Measurements from ENCODE around the gene CDYL2.
"Not testable (repeated sequence)": the region's sequence is repeated elsewhere in the genome, so short reads cannot be mapped to it uniquely, and the experiment has no call there.

CDYL2 gene

GRCh38 chr16:80735846-80736245 is 68.6 kb downstream of the CDYL2 start:
- no peak overlapping the region for H3K4me3 ChIP-seq
- no peaks in the 10 kb centered on the region for H4K20me1 ChIP-seq
- H3K9ac ChIP-seq = no peak overlapping the region
- H3K27me3 ChIP-seq = no peaks in the 10 kb centered on the region
- H3K4me2 ChIP-seq = no peak overlapping the region
- no peak for TF ChIP-seq Cebpa-rat (IDR thresholded peaks at IDR 0.05)
- no peaks in the 10 kb centered on the region for H3K4me1 ChIP-seq
- peaks cover 14% of the 10 kb centered on the region for H3K36me3 ChIP-seq
- H3K27ac ChIP-seq = no peak overlapping the region
- peaks cover 26% of the 10 kb centered on the region for H3K9me3 ChIP-seq

GRCh38 chr16:80733407-80733806 is 71.0 kb downstream of the CDYL2 start:
- H3K9me3 ChIP-seq = peaks cover 13% of the 10 kb centered on the region
- H3K9ac ChIP-seq = no peak overlapping the region
- H3K4me1 ChIP-seq = no peaks in the 10 kb centered on the region
- H3K27me3 ChIP-seq = no peaks in the 10 kb centered on the region
- 0 out of 2 replicates have a peak, but pooled peaks cover 4% of the 10 kb centered on the region for H3K36me3 ChIP-seq
- no peak overlapping the region for H3K4me3 ChIP-seq
- no peaks in the 10 kb centered on the region for H4K20me1 ChIP-seq
- H3K4me2 ChIP-seq = no peak overlapping the region
- no peak for TF ChIP-seq Cebpa-rat (IDR thresholded peaks at IDR 0.05)
- no peak overlapping the region for H3K27ac ChIP-seq

- no peaks in the 10 kb centered on the region for H3K4me1 ChIP-seq
- H3K27me3 ChIP-seq = no peaks in the 10 kb centered on the region
- no peak overlapping the region for H3K27ac ChIP-seq
- no peak overlapping the region for H3K9ac ChIP-seq
- no peak overlapping the region for H3K4me3 ChIP-seq
- H4K20me1 ChIP-seq = no peaks in the 10 kb centered on the region
- H3K4me2 ChIP-seq = no peak overlapping the region
- H3K36me3 ChIP-seq = 0 out of 2 replicates have a peak, but pooled peaks cover 4% of the 10 kb centered on the region
- TF ChIP-seq Cebpa-rat (IDR thresholded peaks at IDR 0.05) = no peak
- peaks cover 20% of the 10 kb centered on the region for H3K9me3 ChIP-seq
Measured at GRCh38 chr16:80731915-80732314, 72.5 kb downstream of the CDYL2 start.

- not testable (repeated sequence) for H3K36me3 ChIP-seq, H3K4me1 ChIP-seq, H3K9ac ChIP-seq, H4K20me1 ChIP-seq, H3K27me3 ChIP-seq, H3K27ac ChIP-seq, H3K4me3 ChIP-seq, H3K4me2 ChIP-seq
- peaks cover 35% of the 10 kb centered on the region for H3K9me3 ChIP-seq
Measured at GRCh38 chr16:80727066-80727763, 77.2 kb downstream of the CDYL2 start.

DNA sequence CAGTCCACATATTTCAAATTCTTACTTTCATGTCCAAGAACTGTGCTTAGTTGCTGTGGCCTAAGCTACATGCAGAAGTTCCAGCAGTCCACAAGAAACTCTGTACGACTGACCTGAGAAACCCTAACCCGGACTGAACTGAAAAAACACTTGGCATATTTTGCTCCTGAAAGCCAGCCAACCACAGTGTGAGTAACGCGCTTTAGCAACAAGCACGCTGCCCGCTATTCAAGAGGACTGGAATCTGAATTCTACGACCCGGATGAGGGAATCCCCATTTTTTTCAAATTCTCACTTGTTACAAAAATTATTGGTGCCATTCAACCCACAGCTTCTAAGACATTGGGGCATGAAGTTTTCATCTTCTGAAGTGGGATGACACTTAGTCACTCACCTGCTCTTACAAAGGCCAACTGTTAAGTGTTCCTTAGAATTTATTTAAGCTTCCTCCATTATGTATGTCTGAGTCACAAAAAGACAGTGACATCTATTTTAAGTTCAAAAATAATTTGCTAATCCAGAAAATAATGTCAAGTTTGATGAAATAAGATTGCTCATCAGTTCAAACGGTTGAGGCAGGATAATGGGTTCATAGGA is 78.7 kb downstream of the CDYL2 start:
- Histone ChIP-seq H3K4me1 (no peaks in the 10 kb centered on the region), H3K9me3 (peaks cover 25% of the 10 kb centered on the region), H3K4me3 (no peak overlapping the region), H3K27ac (no peak overlapping the region), H3K27me3 (no peaks in the 10 kb centered on the region), H3K9ac (no peak overlapping the region), H4K20me1 (no peaks in the 10 kb centered on the region), H3K36me3 (peaks cover 5% of the 10 kb centered on the region; the same call in 1 of the 2 replicates), H3K4me2 (no peak overlapping the region)
- no peak for TF ChIP-seq Cebpa-rat (IDR thresholded peaks at IDR 0.05)

GRCh38 chr16:80723981-80724380 is 80.4 kb downstream of the CDYL2 start:
- H3K9ac ChIP-seq = no peak overlapping the region
- H3K4me2 ChIP-seq = no peak overlapping the region
- H4K20me1 ChIP-seq = no peaks in the 10 kb centered on the region
- H3K27ac ChIP-seq = no peak overlapping the region
- no peak for TF ChIP-seq Cebpa-rat (IDR thresholded peaks at IDR 0.05)
- peaks cover 5% of the 10 kb centered on the region; the same call in 1 of the 2 replicates for H3K36me3 ChIP-seq
- peaks cover 25% of the 10 kb centered on the region for H3K9me3 ChIP-seq
- H3K27me3 ChIP-seq = no peaks in the 10 kb centered on the region
- peaks cover 16% of the 10 kb centered on the region for H3K4me1 ChIP-seq
- H3K4me3 ChIP-seq = no peak overlapping the region

- Histone ChIP-seq H3K9ac (no peak overlapping the region), H3K4me2 (no peak overlapping the region), H3K4me1 (peaks cover 16% of the 10 kb centered on the region)
Measured at GRCh38 chr16:80723091-80723490, 81.3 kb downstream of the CDYL2 start.

DNA sequence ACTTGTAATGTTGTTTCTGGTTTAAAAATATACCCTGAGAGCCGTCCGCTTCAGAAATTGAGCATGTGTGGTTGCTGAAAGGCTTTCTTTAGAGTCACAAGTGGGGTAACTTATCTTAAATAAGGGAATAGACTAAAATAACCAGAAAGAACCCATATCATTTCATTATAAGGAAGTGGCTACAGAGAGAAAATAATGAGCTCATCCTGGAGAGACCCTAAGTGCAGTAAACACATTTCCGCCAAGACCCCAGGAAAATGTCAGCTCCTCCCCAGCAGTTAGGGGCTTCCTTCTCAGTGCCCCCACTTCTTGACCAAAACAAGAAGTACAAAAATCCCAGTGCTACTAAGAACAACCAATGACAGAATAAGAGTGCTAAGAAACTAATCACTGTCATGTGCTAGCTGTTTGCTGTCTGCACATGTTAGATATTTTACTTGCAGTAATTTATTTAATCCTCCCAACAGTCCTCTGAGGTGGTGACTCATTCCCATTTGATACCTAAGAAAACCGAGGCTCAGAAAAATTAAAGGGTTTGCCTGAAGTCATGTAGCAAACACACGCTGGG is 83.5 kb downstream of the CDYL2 start:
- no peak for TF ChIP-seq Cebpa-rat (IDR thresholded peaks at IDR 0.05)
- peaks cover 22% of the 10 kb centered on the region for H3K9me3 ChIP-seq
- no peak overlapping the region for H3K4me2 ChIP-seq
- H3K27ac ChIP-seq = no peak overlapping the region
- peaks cover 5% of the 10 kb centered on the region; the same call in 1 of the 2 replicates for H3K36me3 ChIP-seq
- no peaks in the 10 kb centered on the region for H4K20me1 ChIP-seq
- no peak overlapping the region for H3K9ac ChIP-seq
- peaks cover 16% of the 10 kb centered on the region for H3K4me1 ChIP-seq
- H3K4me3 ChIP-seq = no peak overlapping the region
- no peaks in the 10 kb centered on the region for H3K27me3 ChIP-seq

More at GRCh38 chr16:80723091-80723490, 81.3 kb downstream of the CDYL2 start:
- Histone ChIP-seq H4K20me1 (no peaks in the 10 kb centered on the region), H3K9me3 (peaks cover 25% of the 10 kb centered on the region), H3K27me3 (no peaks in the 10 kb centered on the region), H3K36me3 (peaks cover 5% of the 10 kb centered on the region; the same call in 1 of the 2 replicates), H3K27ac (no peak overlapping the region), H3K4me3 (no peak overlapping the region)
- no peak for TF ChIP-seq Cebpa-rat (IDR thresholded peaks at IDR 0.05)

GRCh38 chr16:80719573-80719972 is 84.8 kb downstream of the CDYL2 start:
- H3K9ac ChIP-seq = no peak overlapping the region
- H3K4me1 ChIP-seq = peaks cover 21% of the 10 kb centered on the region
- TF ChIP-seq Cebpa-rat (IDR thresholded peaks at IDR 0.05) = no peak
- peaks cover 5% of the 10 kb centered on the region; the same call in 1 of the 2 replicates for H3K36me3 ChIP-seq
- no peak overlapping the region for H3K4me3 ChIP-seq
- H3K27ac ChIP-seq = peak overlapping the region; percentile 26; the same call in 1 of the 2 replicates
- peaks cover 26% of the 10 kb centered on the region for H3K9me3 ChIP-seq
- H4K20me1 ChIP-seq = no peaks in the 10 kb centered on the region
- H3K27me3 ChIP-seq = no peaks in the 10 kb centered on the region
- peak overlapping the region; percentile 26 for H3K4me2 ChIP-seq
